Hepatocyte (in vitro differentiated cells): ENCODE measurements around the gene YTHDC2. TPM values are rescaled to one million over a fixed set of nuclear protein-coding genes. Genes with fewer than 3 reads are reported as not detected.

ENCODE experiments used
- DNase-seq: peaks from one replicate; pipeline ENCODE4 v3.0.0-alpha.2; 2016; ENCODE audit warnings: low spot score
- H2AFZ ChIP-seq: fragments of 200-600 bp; sonication (generic); 2 replicates; pipeline ENCODE4 v1.6.0; 2016; ENCODE audit warnings: antibody characterized with exemption, mild to moderate bottlenecking
- H3K27ac ChIP-seq: fragments of 200-600 bp; sonication (generic); 2 replicates; pipeline ENCODE4 v1.5.1; 2016; ENCODE audit warnings: mild to moderate bottlenecking
- H3K27me3 ChIP-seq: fragments of 200-600 bp; sonication (generic); 2 replicates; pipeline ENCODE4 v1.6.1; 2016
- H3K36me3 ChIP-seq: fragments of 200-600 bp; sonication (generic); replicated peaks from 2 replicates; pipeline ENCODE4 v1.5.1; 2016; ENCODE audit warnings: low read depth; ENCODE audit not compliant: insufficient read depth
- H3K4me1 ChIP-seq: fragments of 200-600 bp; sonication (generic); 2 replicates; pipeline ENCODE4 v1.5.1; 2016; ENCODE audit warnings: mild to moderate bottlenecking, moderate library complexity; ENCODE audit not compliant: insufficient read depth
- H3K4me2 ChIP-seq: fragments of 200-600 bp; sonication (generic); 2 replicates; pipeline ENCODE4 v1.6.0; 2016
- H3K4me3 ChIP-seq: fragments of 200-600 bp; sonication (generic); 2 replicates; pipeline ENCODE4 v1.5.1; 2016; ENCODE audit warnings: mild to moderate bottlenecking
- H3K79me2 ChIP-seq: fragments of 200-600 bp; sonication (generic); 2 replicates; pipeline ENCODE4 v1.6.0; 2017; ENCODE audit warnings: mild to moderate bottlenecking
- H3K9me2 ChIP-seq: fragments of 200-600 bp; sonication (generic); replicated peaks from 2 replicates; pipeline ENCODE4 v1.6.0; 2017; ENCODE audit warnings: mild to moderate bottlenecking; ENCODE audit not compliant: insufficient read depth
- H3K9me3 ChIP-seq: fragments of 200-600 bp; sonication (generic); 2 replicates; pipeline ENCODE4 v1.5.1; 2016; ENCODE audit warnings: low read depth, mild to moderate bottlenecking
- H4K20me1 ChIP-seq: fragments of 200-600 bp; sonication (generic); 2 replicates; pipeline ENCODE4 v1.6.0; 2016; ENCODE audit warnings: mild to moderate bottlenecking; ENCODE audit not compliant: insufficient read depth, poor library complexity, severe bottlenecking
- CTCF ChIP-seq: fragments of 200-600 bp; sonication (generic); IDR thresholded peaks from 2 replicates; pipeline ENCODE4 v1.5.1; 2016; ENCODE audit warnings: antibody characterized with exemption, mild to moderate bottlenecking; ENCODE audit not compliant: poor library complexity
- EZH2 ChIP-seq: fragments of 200-600 bp; sonication (generic); IDR thresholded peaks from 2 replicates; pipeline ENCODE4 v1.6.1; 2016; ENCODE audit warnings: antibody characterized with exemption, mild to moderate bottlenecking, borderline replicate concordance
- EZH2phosphoT487 ChIP-seq: fragments of 200-600 bp; sonication (generic); IDR thresholded peaks from one replicate; pipeline ENCODE4 v1.6.1; 2018; ENCODE audit warnings: antibody characterized with exemption, mild to moderate bottlenecking, low read depth, moderate library complexity; ENCODE audit not compliant: unreplicated experiment, severe bottlenecking
- WGBS: methylation state at CpG from one replicate; pipeline ENCODE4 v1.1.6; 2016; ENCODE audit warnings: low lambda C conversion rate; ENCODE audit errors: missing lambda C conversion rate; 5-methylcytosine and 5-hydroxymethylcytosine counted together
- polyA plus RNA-seq: library from polyadenylated mRNA; unstranded; fragments of >200 nt; fragmentation: Nextera tagmentation; extraction: Ambion mirVana; gene quantifications from 2 replicates; pipeline ENCODE4 v1.2.1, GENCODE V29; 2016
- total RNA-seq: library from RNA; depleted of rRNA; stranded (reverse); fragments of >200 nt; gene quantifications from 2 replicates; pipeline ENCODE4 v1.2.3, GENCODE V29; 2014

The YTHDC2 gene
- total and polyA plus RNA-seq, 2 experiments from 2014 or later: 9.1 to 26.3 TPM

- H3K4me1 ChIP-seq: no peaks in the 10 kb centered on the region
- no peaks in the 10 kb centered on the region for H3K27me3 ChIP-seq
- H2AFZ ChIP-seq: no peak overlapping the region
- H3K4me3 ChIP-seq: no peak overlapping the region
- H3K9me3 ChIP-seq: no peaks in the 10 kb centered on the region
- no peaks in the 10 kb centered on the region for H3K79me2 ChIP-seq
- TF ChIP-seq CTCF: no peak
- TF ChIP-seq EZH2: no peak
- TF ChIP-seq EZH2phosphoT487: no peak
- H4K20me1 ChIP-seq: no peaks in the 10 kb centered on the region
- no peak overlapping the region for H3K4me2 ChIP-seq
- no peaks in the 10 kb centered on the region for H3K9me2 ChIP-seq
- H3K27ac ChIP-seq: no peak overlapping the region
- H3K36me3 ChIP-seq: no peaks in the 10 kb centered on the region
- DNase-seq: no peak
Measured at GRCh38 chr5:113507601-113508000, 5.9 kb upstream of the YTHDC2 start.

GRCh38 chr5:113508756-113509155 is 4.7 kb upstream of the YTHDC2 start:
- Histone ChIP-seq H3K4me2 (no peak overlapping the region), H3K9me2 (no peaks in the 10 kb centered on the region), H3K27me3 (no peaks in the 10 kb centered on the region), H3K79me2 (peaks cover under 1% of the 10 kb centered on the region), H3K4me1 (no peaks in the 10 kb centered on the region), H3K27ac (no peak overlapping the region), H4K20me1 (no peaks in the 10 kb centered on the region), H3K9me3 (no peaks in the 10 kb centered on the region), H2AFZ (no peak overlapping the region), H3K36me3 (no peaks in the 10 kb centered on the region), H3K4me3 (no peak overlapping the region)
- TF ChIP-seq CTCF (no peak), EZH2phosphoT487 (no peak), EZH2 (no peak)
- no peak for DNase-seq

DNA sequence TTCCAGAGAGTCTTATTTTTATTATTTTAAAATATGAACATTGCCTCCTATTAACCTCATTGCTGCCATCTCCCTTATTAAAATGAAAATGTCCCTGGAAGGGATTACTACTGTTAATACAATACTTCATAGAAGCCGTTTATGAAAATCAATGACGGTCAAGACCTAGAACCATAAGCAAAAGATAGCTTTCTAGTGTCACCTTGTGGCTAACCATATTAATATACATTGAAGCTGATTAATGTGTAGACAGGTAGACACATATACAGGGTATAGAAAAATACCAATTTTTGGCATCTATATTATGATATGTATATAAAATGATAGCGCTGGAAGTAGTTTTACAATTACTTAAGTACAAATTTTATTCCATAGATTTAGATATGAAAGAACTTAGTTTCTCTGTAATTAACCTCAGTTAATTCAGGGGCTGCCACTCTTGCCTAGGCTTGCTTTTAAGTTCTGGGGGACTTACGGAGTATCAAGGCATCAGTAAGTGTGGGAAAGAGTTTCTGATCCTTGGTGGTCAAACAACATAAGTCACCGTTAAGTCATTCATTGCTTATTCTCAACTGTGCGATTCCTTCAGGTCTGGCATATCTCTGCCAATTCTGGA is 2.5 kb upstream of the YTHDC2 start:
- H3K36me3 ChIP-seq: no peaks in the 10 kb centered on the region
- no peaks in the 10 kb centered on the region for H3K9me2 ChIP-seq
- TF ChIP-seq EZH2: no peak
- peak; percentile 68 for TF ChIP-seq CTCF
- H4K20me1 ChIP-seq: no peaks in the 10 kb centered on the region
- H3K27me3 ChIP-seq: no peaks in the 10 kb centered on the region
- H3K9me3 ChIP-seq: no peaks in the 10 kb centered on the region
- H3K4me1 ChIP-seq: peaks cover 12% of the 10 kb centered on the region
- WGBS: 61% methylated on average over 6 of the region's 6 CpGs
- H3K27ac ChIP-seq: no peak overlapping the region
- DNase-seq: peak; percentile 40
- H3K79me2 ChIP-seq: peaks cover 23% of the 10 kb centered on the region
- no peak overlapping the region for H2AFZ ChIP-seq
- H3K4me2 ChIP-seq: no peak overlapping the region
- no peak overlapping the region for H3K4me3 ChIP-seq

- H3K4me2 ChIP-seq: no peak overlapping the region
Measured at GRCh38 chr5:113512341-113512740, 1.2 kb upstream of the YTHDC2 start.

More at GRCh38 chr5:113512341-113512740, 1.2 kb upstream of the YTHDC2 start:
- Histone ChIP-seq H2AFZ (no peak overlapping the region), H3K36me3 (no peaks in the 10 kb centered on the region), H3K9me3 (no peaks in the 10 kb centered on the region), H3K27ac (no peak overlapping the region), H3K79me2 (peaks cover 32% of the 10 kb centered on the region), H4K20me1 (no peaks in the 10 kb centered on the region), H3K9me2 (no peaks in the 10 kb centered on the region), H3K4me3 (no peak overlapping the region), H3K4me1 (peaks cover 12% of the 10 kb centered on the region), H3K27me3 (no peaks in the 10 kb centered on the region)
- no peak for DNase-seq
- WGBS: 84% methylated on average over 3 of the region's 3 CpGs
- no peak for TF ChIP-seq EZH2phosphoT487
- no peak for TF ChIP-seq CTCF
- no peak for TF ChIP-seq EZH2
